Measurements from ENCODE around the gene SLC6A8.
"Not testable (repeated sequence)": the region's sequence is repeated elsewhere in the genome, so short reads cannot be mapped to it uniquely, and the experiment has no call there.

SLC6A8 gene

DNA sequence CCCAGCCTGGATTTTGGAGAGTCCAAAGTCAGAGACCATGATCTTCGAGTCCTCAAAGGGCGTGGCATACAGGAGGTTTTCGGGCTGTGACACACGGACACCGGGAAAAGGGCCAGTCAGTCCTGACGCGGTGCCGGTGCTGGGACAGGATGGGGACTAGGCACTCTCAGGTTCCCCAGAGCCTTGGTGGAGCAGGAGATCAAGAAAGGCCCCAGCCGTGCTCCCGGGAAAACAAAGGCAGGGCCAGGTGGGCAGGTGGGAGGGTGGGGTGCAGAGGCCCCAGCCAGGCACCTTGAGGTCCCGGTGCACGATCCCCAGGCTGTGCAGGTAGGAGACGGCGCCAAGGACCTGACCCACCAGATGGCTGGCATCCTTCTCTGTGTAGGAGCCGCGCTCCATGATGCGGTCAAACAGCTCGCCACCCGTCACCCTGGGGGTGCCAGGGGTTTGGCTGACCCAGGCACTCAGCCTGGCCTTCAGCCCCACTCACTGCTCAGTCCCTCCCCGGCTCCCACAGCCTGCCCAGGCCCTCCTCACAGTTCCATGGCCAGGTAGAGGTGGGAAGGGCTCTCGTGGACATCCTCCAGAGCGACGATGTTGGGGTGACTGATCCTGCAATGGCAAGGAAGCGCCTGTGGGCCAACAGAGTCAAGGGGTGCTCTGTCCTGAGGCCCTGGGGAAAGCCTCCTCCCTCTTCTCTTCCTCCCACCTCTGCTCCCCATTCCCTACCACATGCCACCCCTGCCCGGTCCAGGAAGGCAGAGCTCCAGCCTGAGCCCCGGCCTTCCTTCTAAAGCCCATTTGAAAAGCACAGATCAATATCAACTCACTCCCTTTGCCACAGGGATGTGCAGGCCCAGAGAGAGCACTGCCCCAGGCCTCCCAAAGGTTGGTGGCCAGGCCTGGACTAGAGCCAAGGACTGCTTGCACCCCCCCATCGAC is 15.9 kb upstream of the SLC6A8 start:
- no peaks in the 10 kb centered on the region for H3K36me3 ChIP-seq (ENCODE audit: control insufficient read depth, insufficient read depth, low read length)
- no peak overlapping the region for H3K9ac ChIP-seq (ENCODE audit: low read length)
- peak overlapping the region; percentile 53 for H3K27ac ChIP-seq (ENCODE audit: low read depth, low read length)
- H3K27me3 ChIP-seq (ENCODE audit: control insufficient read depth, insufficient read depth, low read length) = peaks cover 20% of the 10 kb centered on the region
- H3K4me3 ChIP-seq (ENCODE audit: low read length) = no peak overlapping the region
- no peaks in the 10 kb centered on the region for H3K4me1 ChIP-seq (ENCODE audit: control insufficient read depth, insufficient read depth, low read length)

GRCh38 chrX:153672531-153673427 is 14.9 kb upstream of the SLC6A8 start:
- H3K4me1 ChIP-seq (ENCODE audit: control insufficient read depth, insufficient read depth, low read length) = no peaks in the 10 kb centered on the region
- peak overlapping the region; percentile 49 for H3K4me3 ChIP-seq (ENCODE audit: low read length)
- H3K27me3 ChIP-seq (ENCODE audit: control insufficient read depth, insufficient read depth, low read length) = peaks cover 20% of the 10 kb centered on the region
- no peak overlapping the region for H3K9ac ChIP-seq (ENCODE audit: low read length)
- no peaks in the 10 kb centered on the region for H3K36me3 ChIP-seq (ENCODE audit: control insufficient read depth, insufficient read depth, low read length)
- peak overlapping the region; percentile 77 for H3K27ac ChIP-seq (ENCODE audit: low read depth, low read length)

DNA sequence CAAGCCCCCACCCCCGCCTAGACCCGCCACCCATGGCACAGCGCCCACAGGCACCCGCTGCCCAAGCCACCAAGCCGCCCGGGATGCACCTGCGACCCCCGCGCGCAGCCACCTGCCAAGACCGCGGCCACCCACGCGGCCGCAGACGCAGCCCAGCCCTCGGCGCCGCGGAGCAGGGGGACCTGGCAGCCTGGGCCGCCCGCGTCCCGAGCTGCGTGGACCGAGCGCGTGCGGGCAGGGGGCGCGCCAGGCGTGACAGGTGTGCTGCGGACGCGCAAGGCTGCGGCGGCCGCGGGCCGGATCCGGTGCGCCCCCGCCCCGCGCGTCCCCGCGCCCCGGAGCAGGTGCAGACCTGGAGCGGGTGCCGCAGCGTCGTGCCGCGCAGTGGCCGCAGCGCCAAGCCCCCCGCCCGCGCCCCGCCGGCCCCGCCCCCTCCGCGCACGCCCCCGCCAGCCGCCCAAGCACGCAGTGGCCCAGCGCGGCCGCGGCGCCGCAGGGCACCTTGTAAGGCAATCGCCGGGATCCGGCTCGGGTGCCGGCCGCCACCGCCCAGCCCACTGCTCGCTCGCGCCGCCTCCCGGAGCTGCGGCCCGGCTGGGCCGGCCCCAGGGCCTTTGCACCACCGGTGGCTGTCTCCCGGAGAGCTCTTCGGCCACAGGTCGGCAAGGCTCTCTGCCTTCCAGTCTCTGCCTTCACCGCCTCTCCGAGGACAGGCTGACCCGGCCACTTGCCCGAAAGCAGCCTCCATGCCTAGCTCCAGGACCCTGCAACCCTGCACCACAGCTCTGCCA is 14.1 kb upstream of the SLC6A8 start, which contains the start of gene PNCK:
Gene PNCK, minus strand, starts transcription at position 386 of the 791 bp plus-strand sequence. CDS start 737 bp downstream, outside the sequence.
- Histone ChIP-seq H3K4me1 (ENCODE audit: control insufficient read depth, insufficient read depth, low read length) (no peaks in the 10 kb centered on the region), H3K36me3 (ENCODE audit: control insufficient read depth, insufficient read depth, low read length) (no peaks in the 10 kb centered on the region), H3K9ac (ENCODE audit: low read length) (no peak within 1 kb of the TSS), H3K27ac (ENCODE audit: low read depth, low read length) (peak within 1 kb of the TSS; percentile 77), H3K4me3 (ENCODE audit: low read length) (peak within 1 kb of the TSS; percentile 49), H3K27me3 (ENCODE audit: control insufficient read depth, insufficient read depth, low read length) (peaks cover 20% of the 10 kb centered on the region)

DNA sequence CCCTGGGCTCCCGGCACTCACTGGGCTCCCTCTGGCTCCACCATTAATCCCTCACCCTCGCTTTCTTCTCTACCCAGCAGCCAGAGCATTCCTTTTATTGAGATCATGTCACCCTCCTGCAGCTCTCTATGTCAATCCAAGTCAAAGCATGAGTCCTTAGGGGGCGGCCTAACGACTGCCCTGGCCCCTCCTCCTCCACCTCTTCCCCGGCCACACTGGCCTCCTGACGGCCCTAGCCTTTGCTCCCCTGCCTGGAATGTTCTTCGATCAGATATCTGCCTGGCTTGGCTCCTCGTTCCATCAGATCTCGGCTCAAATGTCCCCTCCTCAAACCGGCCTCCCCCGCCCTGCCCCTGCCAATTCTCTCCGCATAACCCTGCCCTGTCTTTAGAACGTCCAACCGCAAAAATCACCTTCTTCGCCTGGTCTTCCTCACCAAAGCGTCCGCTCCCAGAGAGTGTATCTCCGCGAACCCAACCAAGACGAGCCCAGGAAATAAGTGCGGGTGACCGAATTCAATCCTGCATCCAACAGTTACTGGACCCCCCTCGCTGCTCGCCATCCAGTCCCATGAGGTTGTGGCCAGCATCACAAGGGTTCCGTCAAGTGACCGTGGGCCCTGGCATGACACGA is 13.4 kb upstream of the SLC6A8 start:
- Histone ChIP-seq H3K27me3 (ENCODE audit: control insufficient read depth, insufficient read depth, low read length) (peaks cover 20% of the 10 kb centered on the region), H3K36me3 (ENCODE audit: control insufficient read depth, insufficient read depth, low read length) (no peaks in the 10 kb centered on the region), H3K4me1 (ENCODE audit: control insufficient read depth, insufficient read depth, low read length) (no peaks in the 10 kb centered on the region), H3K9ac (ENCODE audit: low read length) (no peak overlapping the region), H3K4me3 (ENCODE audit: low read length) (no peak overlapping the region), H3K27ac (ENCODE audit: low read depth, low read length) (no peak overlapping the region)

DNA sequence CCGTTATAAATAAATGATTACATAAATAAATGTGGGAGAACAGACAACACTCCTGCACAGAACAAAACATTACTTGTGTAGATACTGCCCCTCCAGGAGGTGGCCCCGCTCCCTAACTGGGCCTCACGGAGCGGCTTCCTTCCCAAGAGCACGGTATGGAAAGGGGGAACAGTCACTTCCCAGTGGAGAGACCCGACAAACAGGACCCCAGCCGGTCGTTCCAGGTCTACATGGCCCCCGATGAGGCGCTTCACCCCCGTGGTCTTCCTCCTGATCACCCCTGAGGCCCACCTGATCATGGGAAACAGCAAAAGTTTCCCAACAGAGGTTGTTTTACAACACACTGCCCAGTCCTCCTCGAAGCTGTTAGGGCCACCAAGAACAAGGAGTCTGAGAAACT is 6.6 kb upstream of the SLC6A8 start:
- H3K27me3 ChIP-seq (ENCODE audit: control insufficient read depth, insufficient read depth, low read length) = no peaks in the 10 kb centered on the region
- H3K9ac ChIP-seq (ENCODE audit: low read length) = no peak overlapping the region
- no peak overlapping the region for H3K27ac ChIP-seq (ENCODE audit: low read depth, low read length)
- H3K36me3 ChIP-seq (ENCODE audit: control insufficient read depth, insufficient read depth, low read length) = no peaks in the 10 kb centered on the region
- no peaks in the 10 kb centered on the region for H3K4me1 ChIP-seq (ENCODE audit: control insufficient read depth, insufficient read depth, low read length)
- H3K4me3 ChIP-seq (ENCODE audit: low read length) = no peak overlapping the region

DNA sequence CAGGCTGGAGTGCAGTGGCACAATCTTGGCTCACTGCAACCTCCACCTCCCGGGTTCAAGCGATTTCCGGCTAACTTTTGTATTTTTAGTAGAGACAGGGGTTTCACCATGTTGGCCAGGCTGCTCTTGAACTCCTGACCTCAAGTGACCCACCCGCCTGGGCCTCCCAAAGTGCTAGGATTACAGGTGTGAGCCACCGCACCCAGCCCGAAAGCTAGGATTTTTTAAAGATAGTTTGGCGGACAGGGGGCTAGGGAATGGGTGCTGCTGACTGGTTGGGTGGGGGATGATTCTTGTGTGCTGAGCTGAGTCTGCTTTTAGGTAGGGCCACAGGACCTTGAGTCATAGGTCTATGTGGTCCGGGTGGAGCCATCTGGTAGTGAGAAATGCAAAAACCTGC is 4.2 kb upstream of the SLC6A8 start:
- H3K27me3 ChIP-seq (ENCODE audit: control insufficient read depth, insufficient read depth, low read length); H3K4me3 ChIP-seq (ENCODE audit: low read length); H3K36me3 ChIP-seq (ENCODE audit: control insufficient read depth, insufficient read depth, low read length); H3K9ac ChIP-seq (ENCODE audit: low read length); H3K4me1 ChIP-seq (ENCODE audit: control insufficient read depth, insufficient read depth, low read length); H3K27ac ChIP-seq (ENCODE audit: low read depth, low read length): not testable (repeated sequence)

- no peak overlapping the region for H3K4me3 ChIP-seq (ENCODE audit: low read length)
- no peaks in the 10 kb centered on the region for H3K4me1 ChIP-seq (ENCODE audit: control insufficient read depth, insufficient read depth, low read length)
- no peaks in the 10 kb centered on the region for H3K27me3 ChIP-seq (ENCODE audit: control insufficient read depth, insufficient read depth, low read length)
- H3K9ac ChIP-seq (ENCODE audit: low read length) = no peak overlapping the region
- H3K36me3 ChIP-seq (ENCODE audit: control insufficient read depth, insufficient read depth, low read length) = no peaks in the 10 kb centered on the region
- no peak overlapping the region for H3K27ac ChIP-seq (ENCODE audit: low read depth, low read length)
Observed at GRCh38 chrX:153684467-153685155, 3.1 kb upstream of the SLC6A8 start.

DNA sequence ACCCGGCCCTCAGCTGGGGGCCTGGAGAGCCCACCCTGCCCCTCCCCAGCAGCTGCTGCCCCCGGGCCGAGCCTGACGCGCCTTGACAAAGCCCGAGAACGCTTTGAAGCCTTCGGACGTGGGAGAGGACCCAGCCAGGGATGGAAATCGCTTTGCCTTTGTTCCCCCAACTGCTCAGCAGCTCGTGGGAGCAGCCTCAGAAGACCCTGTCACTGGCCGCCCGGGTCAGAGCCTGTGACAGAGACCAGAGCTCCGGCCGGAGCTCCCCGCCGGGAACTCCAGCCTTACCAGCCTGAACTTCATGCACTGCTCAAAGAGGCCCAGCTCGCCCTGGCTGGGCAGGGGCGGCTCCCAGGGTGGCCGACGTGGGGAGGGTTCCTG is 2.6 kb upstream of the SLC6A8 start:
- Histone ChIP-seq H3K27me3 (ENCODE audit: control insufficient read depth, insufficient read depth, low read length) (no peaks in the 10 kb centered on the region), H3K4me3 (ENCODE audit: low read length) (no peak overlapping the region), H3K27ac (ENCODE audit: low read depth, low read length) (no peak overlapping the region), H3K4me1 (ENCODE audit: control insufficient read depth, insufficient read depth, low read length) (peaks cover 3% of the 10 kb centered on the region), H3K9ac (ENCODE audit: low read length) (no peak overlapping the region), H3K36me3 (ENCODE audit: control insufficient read depth, insufficient read depth, low read length) (no peaks in the 10 kb centered on the region)

DNA sequence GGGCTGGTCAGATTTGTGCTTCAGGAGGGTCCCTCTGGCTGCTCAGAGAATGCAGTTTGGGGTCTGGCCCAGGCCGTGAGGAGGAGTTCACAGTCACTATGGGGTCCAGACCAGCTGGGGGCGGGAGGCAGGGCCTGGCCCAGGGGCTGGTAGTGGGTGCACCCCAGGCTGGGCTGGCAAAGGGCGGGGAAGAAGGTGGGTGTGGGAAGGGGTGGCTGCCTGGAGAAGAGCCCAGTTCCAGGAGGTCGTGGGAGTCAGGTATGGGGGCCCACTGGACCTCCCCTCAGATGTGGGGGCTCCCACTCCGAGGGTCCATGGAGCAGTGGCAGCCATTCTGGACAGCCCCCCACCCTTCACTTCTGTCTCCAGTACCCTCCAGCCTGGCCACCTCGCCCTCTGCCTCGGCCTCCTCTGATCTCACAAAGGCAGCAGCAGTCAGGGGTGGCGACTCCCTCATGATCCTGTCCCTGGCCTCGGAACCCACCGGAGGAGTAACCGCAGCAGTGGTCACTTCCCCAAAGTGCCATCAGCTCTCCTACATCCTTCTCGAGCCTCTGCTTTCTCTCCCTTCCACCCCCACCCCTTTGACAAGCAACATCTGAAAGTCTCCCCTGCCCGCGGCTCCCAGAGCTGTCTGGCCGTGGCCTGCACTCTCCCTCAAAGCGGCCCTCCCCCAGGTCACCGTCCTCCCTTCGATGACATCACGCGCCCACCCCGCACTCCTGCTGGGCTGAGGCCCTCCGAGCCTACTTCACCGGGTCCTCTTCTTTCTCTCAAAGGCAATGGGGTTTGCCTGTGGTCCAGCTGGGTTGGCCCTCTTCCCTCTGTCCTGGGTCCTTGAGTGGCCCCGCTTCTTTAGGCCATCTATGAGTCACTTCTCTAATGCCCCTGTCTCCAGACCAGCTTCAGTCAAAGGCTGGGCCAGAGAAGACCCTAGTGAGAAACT is 1.7 kb upstream of the SLC6A8 start:
- H3K27me3 ChIP-seq (ENCODE audit: control insufficient read depth, insufficient read depth, low read length) = no peaks in the 10 kb centered on the region
- no peak overlapping the region for H3K9ac ChIP-seq (ENCODE audit: low read length)
- H3K36me3 ChIP-seq (ENCODE audit: control insufficient read depth, insufficient read depth, low read length) = no peaks in the 10 kb centered on the region
- peaks cover 3% of the 10 kb centered on the region for H3K4me1 ChIP-seq (ENCODE audit: control insufficient read depth, insufficient read depth, low read length)
- H3K4me3 ChIP-seq (ENCODE audit: low read length) = no peak overlapping the region
- H3K27ac ChIP-seq (ENCODE audit: low read depth, low read length) = no peak overlapping the region

GRCh38 chrX:153686711-153687110 is 1.0 kb upstream of the SLC6A8 start:
- Histone ChIP-seq H3K9ac (ENCODE audit: low read length) (no peak overlapping the region), H3K27ac (ENCODE audit: low read depth, low read length) (peak overlapping the region; percentile 58), H3K4me3 (ENCODE audit: low read length) (no peak overlapping the region), H3K4me1 (ENCODE audit: control insufficient read depth, insufficient read depth, low read length) (peaks cover 3% of the 10 kb centered on the region), H3K36me3 (ENCODE audit: control insufficient read depth, insufficient read depth, low read length) (no peaks in the 10 kb centered on the region), H3K27me3 (ENCODE audit: control insufficient read depth, insufficient read depth, low read length) (no peaks in the 10 kb centered on the region)

All from rectal smooth muscle tissue (tissue), 1 donor.